Measurements from ENCODE around the gene FAM187B.

The FAM187B gene

DNA sequence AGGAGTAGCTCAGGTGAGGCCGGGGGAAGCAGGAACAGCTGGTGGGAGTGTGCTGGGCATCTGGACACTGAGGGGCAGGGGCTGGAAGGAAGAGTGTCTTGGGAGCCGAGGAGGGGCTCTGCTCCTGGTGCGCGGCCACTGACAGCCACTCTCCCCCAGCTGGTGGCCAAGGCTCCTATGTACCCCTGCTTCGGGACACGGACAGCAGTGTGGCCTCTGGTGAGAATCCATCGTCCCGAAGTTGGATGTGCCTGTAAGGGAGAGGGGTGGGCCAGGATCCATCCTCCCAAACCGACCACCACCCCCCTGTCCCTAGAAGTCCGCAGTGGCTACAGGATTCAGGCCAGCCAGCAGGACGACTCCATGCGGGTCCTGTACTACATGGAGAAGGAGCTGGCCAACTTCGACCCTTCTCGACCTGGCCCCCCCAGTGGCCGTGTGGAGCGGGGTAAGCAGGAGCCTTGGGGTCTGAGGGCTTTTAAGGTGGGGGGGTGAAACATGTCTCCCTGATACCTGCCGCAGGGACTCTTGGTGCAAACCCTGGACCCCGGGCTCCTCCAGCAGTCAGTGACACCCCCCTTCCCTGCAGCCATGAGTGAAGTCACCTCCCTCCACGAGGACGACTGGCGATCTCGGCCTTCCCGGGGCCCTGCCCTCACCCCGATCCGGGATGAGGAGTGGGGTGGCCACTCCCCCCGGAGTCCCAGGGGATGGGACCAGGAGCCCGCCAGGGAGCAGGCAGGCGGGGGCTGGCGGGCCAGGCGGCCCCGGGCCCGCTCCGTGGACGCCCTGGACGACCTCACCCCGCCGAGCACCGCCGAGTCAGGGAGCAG is 38.2 kb upstream of the FAM187B start:
- TF ChIP-seq GATA2 (IDR thresholded peaks at IDR 0.05; ENCODE audit: low read depth, low read length) (no peak), GATA3 (IDR thresholded peaks at IDR 0.05; ENCODE audit: low read depth, low read length) (no peak)

DNA sequence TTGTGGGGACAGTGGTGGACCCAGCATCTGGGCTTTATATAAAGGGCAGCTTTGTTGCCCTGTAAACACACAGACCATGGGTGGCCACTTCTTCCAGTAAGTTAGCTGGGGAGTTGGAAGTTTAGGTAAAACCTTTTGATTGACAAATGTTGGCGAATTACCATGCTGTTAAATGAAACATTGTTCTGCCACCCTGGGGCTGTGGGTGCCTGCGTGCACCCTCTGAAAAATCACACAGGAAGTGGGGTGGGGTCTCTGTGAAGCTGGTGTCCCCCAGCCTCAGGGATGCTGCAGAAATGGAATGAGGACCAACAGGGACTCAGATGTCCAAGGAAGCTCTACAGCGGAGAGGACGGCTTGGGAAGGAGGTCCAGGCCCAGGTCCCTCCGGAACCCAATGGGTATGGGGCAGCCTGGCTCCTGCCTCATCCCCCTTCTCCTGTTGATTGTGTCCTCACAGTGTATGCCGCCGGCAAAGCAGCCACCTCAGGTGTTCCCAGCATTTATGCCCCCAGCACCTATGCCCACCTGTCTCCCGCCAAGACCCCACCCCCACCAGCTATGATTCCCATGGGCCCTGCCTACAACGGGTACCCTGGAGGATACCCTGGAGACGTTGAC is 37.5 kb upstream of the FAM187B start:
- TF ChIP-seq GATA3 (IDR thresholded peaks at IDR 0.05; ENCODE audit: low read depth, low read length) (no peak), GATA2 (IDR thresholded peaks at IDR 0.05; ENCODE audit: low read depth, low read length) (no peak)

DNA sequence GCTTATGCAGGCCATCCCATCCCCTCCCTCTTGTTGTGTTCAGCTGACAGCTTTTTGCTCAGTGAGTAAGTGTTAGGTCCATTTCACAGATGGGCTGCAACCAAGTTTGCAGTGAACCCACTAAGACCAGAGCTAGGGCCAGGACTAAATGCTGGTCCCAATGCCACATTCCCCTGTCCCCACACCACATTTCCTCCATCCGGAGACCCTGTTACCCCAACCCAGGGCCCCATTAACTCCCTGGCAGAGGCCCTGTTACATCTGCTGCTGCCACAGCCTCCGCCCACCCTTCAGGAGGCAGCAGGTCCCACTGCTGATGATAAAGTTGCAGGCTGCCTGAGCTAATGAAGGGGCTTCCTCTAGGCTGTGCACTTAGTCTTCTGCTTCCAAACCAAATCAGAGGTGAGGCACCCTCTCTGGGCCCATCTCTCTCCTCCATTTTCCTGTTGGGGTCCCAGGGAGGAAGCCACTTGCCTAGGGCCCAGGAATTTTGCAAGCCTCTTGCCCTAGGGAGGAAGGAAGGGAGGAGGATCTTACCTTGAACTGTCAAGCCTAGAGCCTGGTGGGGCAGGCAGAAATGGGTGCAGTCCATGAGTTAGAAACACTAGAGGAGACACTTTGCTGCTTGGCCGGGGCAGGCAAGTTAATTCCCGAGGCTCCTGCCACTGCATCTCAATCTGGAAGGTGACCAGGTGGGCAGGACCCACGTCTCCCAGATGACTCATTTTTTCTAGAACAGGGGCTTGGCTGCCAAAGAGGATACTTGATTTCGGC is 36.8 kb upstream of the FAM187B start:
- TF ChIP-seq GATA3 (IDR thresholded peaks at IDR 0.05; ENCODE audit: low read depth, low read length) (no peak), GATA2 (IDR thresholded peaks at IDR 0.05; ENCODE audit: low read depth, low read length) (no peak)

DNA sequence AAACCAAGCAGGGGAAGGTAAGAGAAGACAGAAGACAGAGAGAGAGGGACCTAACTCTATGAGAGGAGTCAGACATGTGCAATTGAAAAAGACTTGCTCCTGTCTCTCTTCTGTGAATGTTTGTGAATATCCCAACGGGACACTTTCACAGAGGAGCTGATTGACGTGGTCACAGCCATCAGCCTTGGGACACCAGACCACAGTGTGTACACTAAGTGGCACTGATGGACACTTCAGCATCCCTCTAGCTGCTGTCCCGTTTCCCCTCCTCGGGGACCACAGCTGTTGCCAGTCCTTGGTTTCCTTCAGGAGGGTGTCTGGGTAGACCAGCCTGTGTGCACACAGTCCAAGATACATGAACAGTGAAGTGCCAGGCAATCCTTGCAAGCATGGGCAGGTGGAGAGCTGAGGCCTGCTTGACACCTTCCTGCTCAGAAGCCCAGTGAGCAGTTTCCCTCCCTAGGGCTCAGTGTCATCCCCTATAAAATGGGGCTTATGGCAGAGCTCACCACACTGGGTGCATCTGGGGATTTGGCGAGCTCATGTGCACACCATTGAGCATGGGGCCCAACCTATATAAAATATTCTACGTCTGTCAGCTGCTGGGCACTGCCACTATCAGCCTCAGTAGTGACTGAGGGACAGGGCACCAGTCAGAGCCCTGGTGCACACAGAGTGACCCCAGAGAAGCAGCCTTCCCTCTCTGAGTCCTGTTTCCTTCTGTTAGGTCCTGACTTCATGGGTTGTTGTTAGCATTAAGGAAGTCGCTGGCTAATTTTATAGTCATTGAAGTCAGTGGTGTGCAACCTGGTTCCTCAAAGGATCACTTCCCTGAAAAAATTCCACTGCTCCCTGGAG is 36.0 kb upstream of the FAM187B start:
- TF ChIP-seq GATA3 (IDR thresholded peaks at IDR 0.05; ENCODE audit: low read depth, low read length) (no peak), GATA2 (IDR thresholded peaks at IDR 0.05; ENCODE audit: low read depth, low read length) (no peak)

DNA sequence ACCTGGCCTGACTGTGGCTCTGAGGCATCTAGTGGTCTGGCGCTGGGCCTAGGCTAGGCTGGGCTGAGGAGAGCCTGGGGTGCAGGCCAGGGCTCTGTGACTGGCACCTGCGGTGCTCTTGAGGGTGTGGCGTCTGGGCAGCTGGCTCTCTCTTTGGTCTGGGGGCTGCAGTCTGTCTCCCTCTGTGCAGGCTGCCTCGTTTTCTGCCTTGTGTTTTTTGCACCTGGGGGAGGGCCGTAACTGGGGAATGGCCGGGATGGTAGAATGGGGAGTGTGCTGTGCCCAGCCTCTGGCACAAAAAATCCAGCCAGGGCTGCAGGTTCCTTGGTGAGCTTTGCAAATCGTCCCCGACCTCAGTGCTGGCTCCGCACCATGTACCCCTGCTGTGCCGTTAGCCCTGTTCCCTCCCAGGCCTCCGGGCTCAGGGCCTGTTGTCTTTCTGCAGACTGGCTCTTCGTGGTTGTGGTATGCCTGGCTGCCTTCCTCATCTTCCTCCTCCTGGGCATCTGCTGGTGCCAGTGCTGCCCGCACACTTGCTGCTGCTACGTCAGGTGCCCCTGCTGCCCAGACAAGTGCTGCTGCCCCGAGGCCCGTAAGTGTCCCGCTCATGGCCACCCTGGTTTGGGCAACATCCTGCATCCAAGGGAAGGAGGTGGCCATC is 33.7 kb upstream of the FAM187B start:
- TF ChIP-seq GATA2 (IDR thresholded peaks at IDR 0.05; ENCODE audit: low read depth, low read length) (no peak), GATA3 (IDR thresholded peaks at IDR 0.05; ENCODE audit: low read depth, low read length) (no peak)

DNA sequence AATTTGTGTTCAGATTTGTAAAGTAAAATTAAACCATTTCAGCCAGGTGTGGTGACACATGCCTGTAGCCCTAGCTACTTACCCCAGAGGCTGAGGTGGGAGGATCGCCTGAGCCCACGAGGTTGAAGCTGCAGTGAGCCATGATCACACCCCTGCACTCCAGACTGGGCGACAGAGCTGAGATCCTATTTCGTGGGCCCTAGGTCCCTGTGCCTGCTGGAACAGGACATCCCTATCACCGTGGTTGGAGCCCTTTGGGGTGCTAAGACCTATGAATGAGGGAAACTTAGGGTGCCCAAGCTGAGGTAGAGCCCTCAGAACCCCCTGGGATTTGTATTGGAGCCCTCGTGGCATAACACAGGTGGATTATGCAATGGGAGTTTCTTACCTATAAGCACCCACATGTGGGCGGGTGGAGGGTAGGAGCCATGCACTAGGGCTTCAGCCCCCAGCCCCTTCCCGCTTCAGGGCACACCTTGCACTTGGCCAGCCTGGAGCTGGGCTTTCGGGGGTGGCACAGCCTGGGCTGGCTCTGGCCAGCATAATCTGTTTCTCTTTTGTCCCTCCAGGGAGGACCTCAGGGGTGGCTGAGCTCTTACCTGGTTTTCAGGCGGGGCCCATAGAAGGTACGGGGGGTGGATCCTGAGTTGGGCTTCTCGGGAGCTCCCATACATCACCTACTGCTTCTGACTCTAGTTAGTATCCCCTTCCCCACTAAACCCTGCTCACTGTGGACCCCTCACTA is 33.0 kb upstream of the FAM187B start:
- no peak for TF ChIP-seq GATA2 (IDR thresholded peaks at IDR 0.05; ENCODE audit: low read depth, low read length)
- TF ChIP-seq GATA3 (IDR thresholded peaks at IDR 0.05; ENCODE audit: low read depth, low read length): no peak

DNA sequence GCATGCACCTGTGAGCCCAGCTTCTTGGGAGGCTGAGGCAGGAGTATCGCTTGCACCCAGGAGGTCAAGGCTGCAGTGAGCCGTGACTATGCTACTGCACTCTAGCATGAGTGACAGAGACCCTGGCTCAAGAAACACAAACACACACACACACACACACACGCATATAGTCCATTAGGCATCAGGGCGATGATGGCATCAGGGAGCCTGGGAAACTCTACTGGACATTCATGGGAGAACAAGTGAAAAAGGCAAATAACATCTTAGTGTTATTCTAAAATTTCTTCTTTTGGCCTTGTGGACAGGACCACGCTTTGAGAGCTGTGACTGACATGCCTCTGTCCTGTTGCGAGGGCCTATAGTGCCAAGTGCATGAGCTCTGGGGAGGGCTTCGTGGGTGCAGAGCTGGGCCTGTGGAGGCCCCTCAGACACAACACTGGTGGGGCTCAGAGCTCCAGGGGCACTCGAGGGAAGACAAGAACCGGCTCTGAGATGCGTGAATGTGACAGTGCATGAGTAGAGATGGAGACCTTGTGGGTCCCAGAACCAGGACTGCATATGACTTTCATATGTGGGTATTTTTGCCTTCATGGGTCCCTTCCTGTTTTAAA is 32.3 kb upstream of the FAM187B start:
- TF ChIP-seq GATA2 (IDR thresholded peaks at IDR 0.05; ENCODE audit: low read depth, low read length): no peak
- no peak for TF ChIP-seq GATA3 (IDR thresholded peaks at IDR 0.05; ENCODE audit: low read depth, low read length)

DNA sequence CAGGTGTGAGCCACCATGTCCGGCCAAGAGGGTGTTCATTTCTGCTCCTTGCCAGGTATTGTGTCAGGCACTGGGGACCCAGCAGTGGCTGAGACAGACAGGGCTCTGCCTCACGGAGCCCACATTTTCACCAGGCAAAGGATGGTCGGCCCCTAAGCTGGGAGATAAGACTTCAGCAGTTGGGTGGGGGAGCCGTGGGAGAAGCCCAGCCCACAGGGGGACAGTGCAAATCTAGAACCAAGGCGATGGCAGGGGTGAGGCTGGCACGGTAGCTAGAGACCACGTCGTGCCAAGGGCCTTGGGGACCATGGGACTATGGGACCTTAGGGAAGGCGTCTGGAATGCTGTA is 28.5 kb upstream of the FAM187B start:
- no peak for TF ChIP-seq GATA2 (IDR thresholded peaks at IDR 0.05; ENCODE audit: low read depth, low read length)
- no peak for TF ChIP-seq GATA3 (IDR thresholded peaks at IDR 0.05; ENCODE audit: low read depth, low read length)

DNA sequence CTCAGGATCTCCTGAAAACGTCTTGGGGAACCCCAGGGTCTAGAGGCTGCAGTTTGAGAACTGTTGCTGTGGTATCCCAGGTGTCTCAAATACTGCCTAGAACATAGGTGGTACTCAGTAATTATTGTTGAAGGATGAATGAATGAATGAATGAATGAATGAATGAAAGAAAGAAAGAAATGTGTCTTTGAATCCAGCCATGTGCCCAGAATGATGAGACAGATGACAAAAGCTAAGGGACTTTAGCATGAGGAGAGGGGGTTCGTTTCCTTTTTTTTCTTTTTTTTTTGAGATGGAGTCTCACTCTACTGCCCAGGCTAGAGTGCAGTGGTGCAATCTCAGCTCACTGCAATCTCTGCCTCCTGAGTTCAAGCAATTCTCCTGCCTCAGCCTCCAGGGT is 28.0 kb upstream of the FAM187B start:
- no peak for TF ChIP-seq GATA3 (IDR thresholded peaks at IDR 0.05; ENCODE audit: low read depth, low read length)
- TF ChIP-seq GATA2 (IDR thresholded peaks at IDR 0.05; ENCODE audit: low read depth, low read length): no peak

DNA sequence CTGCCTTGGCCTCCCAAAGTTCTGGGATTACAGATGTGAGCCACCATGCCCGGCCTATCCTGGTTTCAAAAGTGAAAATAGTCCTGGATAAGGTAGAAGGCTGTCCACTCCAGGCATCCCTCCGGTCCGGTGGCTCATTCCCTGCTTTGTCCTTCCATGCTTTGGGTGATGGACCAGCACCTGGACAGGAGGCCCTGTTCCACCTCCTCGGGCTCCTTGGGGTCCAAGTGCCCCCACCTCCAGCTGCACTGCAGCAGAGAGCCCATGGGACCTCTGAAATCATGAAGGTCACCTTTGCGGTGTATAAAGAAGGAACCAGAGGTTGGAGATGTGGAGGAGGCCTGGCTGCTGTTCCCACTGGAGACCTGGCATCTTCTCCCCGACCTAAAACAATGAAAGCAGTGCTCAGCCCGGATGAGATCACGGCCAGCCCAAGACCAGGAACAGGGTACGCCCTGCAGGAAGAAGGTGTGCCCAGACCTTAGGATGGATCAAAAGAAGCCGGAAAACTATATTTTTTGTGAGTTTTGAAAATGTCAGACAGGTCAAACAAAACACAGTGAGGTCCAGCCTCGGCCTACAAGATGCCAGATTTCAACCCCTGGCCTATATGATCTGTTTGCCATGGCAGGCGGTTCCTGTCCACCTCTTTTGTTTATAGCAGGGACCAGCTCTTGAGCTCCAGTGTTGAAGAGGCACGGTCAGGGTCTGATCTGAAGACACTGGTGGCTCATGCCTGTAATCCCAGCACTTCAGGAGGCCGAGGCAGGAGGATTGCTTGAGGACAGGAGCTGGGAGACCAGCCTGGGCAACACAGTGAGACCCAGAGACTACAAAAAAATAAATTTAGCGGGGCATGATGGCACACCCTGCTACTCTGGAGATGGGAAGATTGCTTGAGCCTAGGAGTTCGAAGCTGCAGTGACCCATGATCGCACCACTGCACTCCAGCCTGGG is 26.1 kb upstream of the FAM187B start:
- TF ChIP-seq GATA2 (IDR thresholded peaks at IDR 0.05; ENCODE audit: low read depth, low read length): no peak
- no peak for TF ChIP-seq GATA3 (IDR thresholded peaks at IDR 0.05; ENCODE audit: low read depth, low read length)
